Spinal cord (tissue), 10 donors: ENCODE results near the gene TNRC6A. TPM values are rescaled to one million over a fixed set of nuclear protein-coding genes. Genes with fewer than 3 reads are reported as not detected.
"Not testable (repeated sequence)": the region's sequence is repeated elsewhere in the genome, so short reads cannot be mapped to it uniquely, and the experiment has no call there.

Experiments
- DNase-seq, 6 donors: peaks; one replicate each; pipeline versions ENCODE4 v3.0.0 to v3.0.0-alpha.2; 2013 to 2015; ENCODE audit warnings: low spot score in 6 of 6, low read depth in 4 of 6
- H3K27ac ChIP-seq: one replicate; pipeline ENCODE4 v1.5.1; 2013; ENCODE audit warnings: low read depth, low read length, control low read depth
- H3K27me3 ChIP-seq: one replicate; pipeline ENCODE4 v1.6.1; 2013; ENCODE audit warnings: low read length; ENCODE audit not compliant: control insufficient read depth, insufficient read depth
- H3K36me3 ChIP-seq: one replicate; pipeline ENCODE4 v1.6.1; 2013; ENCODE audit warnings: low read length; ENCODE audit not compliant: control insufficient read depth, insufficient read depth
- H3K4me1 ChIP-seq: one replicate; pipeline ENCODE4 v1.6.1; 2013; ENCODE audit warnings: low read length; ENCODE audit not compliant: control insufficient read depth, insufficient read depth
- H3K4me3 ChIP-seq: one replicate; pipeline ENCODE4 v1.5.1; 2013; ENCODE audit warnings: low read depth, low read length, control low read depth
- H3K9me3 ChIP-seq: one replicate; pipeline ENCODE4 v1.6.1; 2013; ENCODE audit warnings: low read length; ENCODE audit not compliant: control insufficient read depth, insufficient read depth
- WGBS: methylation state at CpG from one replicate; pipeline ENCODE4 v1.1.5; 2013; ENCODE audit warnings: missing lambda C conversion rate; ENCODE audit not compliant: insufficient coverage; 5-methylcytosine and 5-hydroxymethylcytosine counted together
- polyA plus RNA-seq, 2 donors: library from polyadenylated mRNA; unstranded; fragments of 120-200 nt; gene quantifications; one replicate each; pipeline ENCODE4 v1.2.1, GENCODE V29; 2013; ENCODE audit not compliant: insufficient read length in 2 of 2
- total RNA-seq, 2 donors: library from RNA; depleted of rRNA in 1 of 2; stranded (reverse); fragments of 120-200 nt in 1 of 2; fragments of >200 nt in 1 of 2; gene quantifications; one replicate each; pipeline versions ENCODE4 v1.2.3 to v1.2.4, GENCODE V29; 2013 to 2014
- donor health status: healthy.

TNRC6A gene
- total and polyA plus RNA-seq, 4 donors, result 46.5 to 82.0 (median 67.7) TPM

GRCh38 chr16:24789881-24790280 lies 60.4 kb downstream of the TNRC6A start:
- Histone ChIP-seq H3K27me3 (no peaks in the 10 kb centered on the region), H3K27ac (no peak overlapping the region), H3K36me3 (peaks cover 32% of the 10 kb centered on the region), H3K9me3 (no peaks in the 10 kb centered on the region), H3K4me3 (no peak overlapping the region), H3K4me1 (no peaks in the 10 kb centered on the region)
- 90% methylated on average over 2 of the region's 2 CpGs for WGBS
- no peak for DNase-seq

- H3K36me3 ChIP-seq, result peaks cover 44% of the 10 kb centered on the region
- no peak overlapping the region for H3K4me3 ChIP-seq
- no peaks in the 10 kb centered on the region for H3K4me1 ChIP-seq
- H3K27ac ChIP-seq, result no peak overlapping the region
- no peaks in the 10 kb centered on the region for H3K9me3 ChIP-seq
- WGBS, result 82% methylated on average over 3 of the region's 4 CpGs
- no peaks in the 10 kb centered on the region for H3K27me3 ChIP-seq
- no peak for DNase-seq
Observed at GRCh38 chr16:24800586-24800985, 71.1 kb downstream of the TNRC6A start.

- Histone ChIP-seq H3K9me3 (no peaks in the 10 kb centered on the region), H3K4me3 (no peak overlapping the region), H3K27me3 (no peaks in the 10 kb centered on the region), H3K4me1 (no peaks in the 10 kb centered on the region), H3K36me3 (peaks cover 47% of the 10 kb centered on the region), H3K27ac (no peak overlapping the region)
- no peak for DNase-seq
- WGBS, result 93% methylated on average over 3 of the region's 3 CpGs
Observed at GRCh38 chr16:24801761-24802302, 72.4 kb downstream of the TNRC6A start.

- Histone ChIP-seq H3K4me3 (no peak overlapping the region), H3K27me3 (no peaks in the 10 kb centered on the region), H3K36me3 (peaks cover 54% of the 10 kb centered on the region), H3K4me1 (no peaks in the 10 kb centered on the region), H3K27ac (no peak overlapping the region), H3K9me3 (no peaks in the 10 kb centered on the region)
- no peak for DNase-seq
- WGBS, result 96% methylated on average over 4 of the region's 5 CpGs
Observed at GRCh38 chr16:24805484-24805883, 76.0 kb downstream of the TNRC6A start.

GRCh38 chr16:24807301-24807700 lies 77.8 kb downstream of the TNRC6A start:
- peaks cover 48% of the 10 kb centered on the region for H3K36me3 ChIP-seq

GRCh38 chr16:24810951-24811843 lies 81.7 kb downstream of the TNRC6A start:
- Histone ChIP-seq H3K36me3 (peaks cover 60% of the 10 kb centered on the region), H3K27ac (no peak overlapping the region), H3K9me3 (no peaks in the 10 kb centered on the region), H3K4me1 (no peaks in the 10 kb centered on the region), H3K4me3 (no peak overlapping the region), H3K27me3 (no peaks in the 10 kb centered on the region)
- DNase-seq, result peak in 1 of 6 donors; percentile 73
- WGBS, result 77% methylated on average over 9 of the region's 11 CpGs

More at GRCh38 chr16:24807301-24807700, 77.8 kb downstream of the TNRC6A start:
- H3K27ac ChIP-seq, result no peak overlapping the region
- no peaks in the 10 kb centered on the region for H3K27me3 ChIP-seq
- H3K9me3 ChIP-seq, result no peaks in the 10 kb centered on the region
- H3K4me3 ChIP-seq, result no peak overlapping the region
- no peak for DNase-seq
- no peaks in the 10 kb centered on the region for H3K4me1 ChIP-seq
- WGBS, result no CpG with 5 or more reads among the region's 1 CpG

- not testable (repeated sequence) for H3K27ac ChIP-seq, DNase-seq, H3K4me3 ChIP-seq, H3K4me1 ChIP-seq, H3K9me3 ChIP-seq, H3K27me3 ChIP-seq
- H3K36me3 ChIP-seq, result peaks cover 54% of the 10 kb centered on the region
- WGBS, result 100% methylated on average over 1 of the region's 6 CpGs
Observed at GRCh38 chr16:24812813-24813212, 83.4 kb downstream of the TNRC6A start.

- 84% methylated on average over 4 of the region's 7 CpGs for WGBS
- Histone ChIP-seq H3K27me3 (no peaks in the 10 kb centered on the region), H3K4me1 (no peaks in the 10 kb centered on the region), H3K36me3 (peaks cover 61% of the 10 kb centered on the region), H3K9me3 (no peaks in the 10 kb centered on the region), H3K27ac (no peak overlapping the region), H3K4me3 (no peak overlapping the region)
- peak in 2 of 6 donors; percentile 15 to 74 for DNase-seq
Observed at GRCh38 chr16:24815021-24815420, 85.6 kb downstream of the TNRC6A start.

- Histone ChIP-seq H3K4me3 (no peak overlapping the region), H3K9me3 (no peaks in the 10 kb centered on the region), H3K27me3 (no peaks in the 10 kb centered on the region), H3K27ac (no peak overlapping the region), H3K36me3 (peaks cover 76% of the 10 kb centered on the region), H3K4me1 (peaks cover 4% of the 10 kb centered on the region)
- WGBS, result 85% methylated on average over 4 of the region's 6 CpGs
- DNase-seq, result no peak
Observed at GRCh38 chr16:24816688-24817087, 87.2 kb downstream of the TNRC6A start.
